HEK293 (cell line): ENCODE data around the gene NSG1.

Source experiments
- CTCF ChIP-seq: fragments of 450-650 bp; formaldehyde crosslinking; IDR thresholded peaks from 2 replicates; pipeline ENCODE4 v1.5.1; 2016; ENCODE audit warnings: missing biosample characterization, missing genetic modification characterization
- PRDM10 ChIP-seq: fragments of 450-650 bp; formaldehyde crosslinking; IDR thresholded peaks from 2 replicates; pipeline ENCODE4 v1.5.1; 2016; ENCODE audit warnings: missing biosample characterization, missing genetic modification characterization
- REPIN1 ChIP-seq: fragments of 450-650 bp; formaldehyde crosslinking; IDR thresholded peaks from 2 replicates; pipeline ENCODE4 v1.5.1; 2017; ENCODE audit warnings: missing biosample characterization, missing genetic modification characterization, low read depth
- ZNF114 ChIP-seq: fragments of 450-650 bp; formaldehyde crosslinking; IDR thresholded peaks from 2 replicates; pipeline ENCODE4 v1.5.0; 2017; ENCODE audit warnings: missing biosample characterization, missing genetic modification characterization
- ZNF184 ChIP-seq: fragments of 450-650 bp; IDR thresholded peaks from 2 replicates; pipeline ENCODE4 v1.5.1; 2018; ENCODE audit warnings: missing biosample characterization, mild to moderate bottlenecking, missing genetic modification characterization
- ZNF24 ChIP-seq: fragments of 450-650 bp; formaldehyde crosslinking; IDR thresholded peaks from 2 replicates; pipeline ENCODE4 v1.5.1; 2016; ENCODE audit warnings: missing biosample characterization, missing genetic modification characterization
- ZNF280C ChIP-seq: fragments of 450-650 bp; formaldehyde crosslinking; IDR thresholded peaks from 2 replicates; pipeline ENCODE4 v1.5.1; 2016; ENCODE audit warnings: missing biosample characterization, missing genetic modification characterization
- ZNF404 ChIP-seq: fragments of 450-650 bp; formaldehyde crosslinking; IDR thresholded peaks from 2 replicates; pipeline ENCODE4 v1.5.1; 2017; ENCODE audit warnings: missing biosample characterization, missing genetic modification characterization
- TF ChIP-seq, protein P1 (sequence below): fragments of 450-650 bp; formaldehyde crosslinking; IDR thresholded peaks from 2 replicates; pipeline ENCODE4 v1.5.1; 2016; ENCODE audit warnings: missing biosample characterization, missing genetic modification characterization
- TF ChIP-seq, protein P2 (sequence below): fragments of 450-650 bp; formaldehyde crosslinking; IDR thresholded peaks from 2 replicates; pipeline ENCODE4 v1.5.1; 2016; ENCODE audit warnings: missing biosample characterization, missing genetic modification characterization, borderline replicate concordance

- TF ChIP-seq REPIN1 (tag by site-specific recombination) (no peak), CTCF (tag by site-specific recombination) (no peak), ZNF404 (tag by site-specific recombination) (no peak), ZNF114 (tag by site-specific recombination) (no peak), PRDM10 (tag by site-specific recombination) (no peak), ZNF184 (no peak), ZNF24 (tag by site-specific recombination) (no peak), ZNF280C (tag by site-specific recombination) (no peak)
- TF ChIP-seq, protein P1, sequence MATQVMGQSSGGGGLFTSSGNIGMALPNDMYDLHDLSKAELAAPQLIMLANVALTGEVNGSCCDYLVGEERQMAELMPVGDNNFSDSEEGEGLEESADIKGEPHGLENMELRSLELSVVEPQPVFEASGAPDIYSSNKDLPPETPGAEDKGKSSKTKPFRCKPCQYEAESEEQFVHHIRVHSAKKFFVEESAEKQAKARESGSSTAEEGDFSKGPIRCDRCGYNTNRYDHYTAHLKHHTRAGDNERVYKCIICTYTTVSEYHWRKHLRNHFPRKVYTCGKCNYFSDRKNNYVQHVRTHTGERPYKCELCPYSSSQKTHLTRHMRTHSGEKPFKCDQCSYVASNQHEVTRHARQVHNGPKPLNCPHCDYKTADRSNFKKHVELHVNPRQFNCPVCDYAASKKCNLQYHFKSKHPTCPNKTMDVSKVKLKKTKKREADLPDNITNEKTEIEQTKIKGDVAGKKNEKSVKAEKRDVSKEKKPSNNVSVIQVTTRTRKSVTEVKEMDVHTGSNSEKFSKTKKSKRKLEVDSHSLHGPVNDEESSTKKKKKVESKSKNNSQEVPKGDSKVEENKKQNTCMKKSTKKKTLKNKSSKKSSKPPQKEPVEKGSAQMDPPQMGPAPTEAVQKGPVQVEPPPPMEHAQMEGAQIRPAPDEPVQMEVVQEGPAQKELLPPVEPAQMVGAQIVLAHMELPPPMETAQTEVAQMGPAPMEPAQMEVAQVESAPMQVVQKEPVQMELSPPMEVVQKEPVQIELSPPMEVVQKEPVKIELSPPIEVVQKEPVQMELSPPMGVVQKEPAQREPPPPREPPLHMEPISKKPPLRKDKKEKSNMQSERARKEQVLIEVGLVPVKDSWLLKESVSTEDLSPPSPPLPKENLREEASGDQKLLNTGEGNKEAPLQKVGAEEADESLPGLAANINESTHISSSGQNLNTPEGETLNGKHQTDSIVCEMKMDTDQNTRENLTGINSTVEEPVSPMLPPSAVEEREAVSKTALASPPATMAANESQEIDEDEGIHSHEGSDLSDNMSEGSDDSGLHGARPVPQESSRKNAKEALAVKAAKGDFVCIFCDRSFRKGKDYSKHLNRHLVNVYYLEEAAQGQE: no peak
- TF ChIP-seq, protein P2, sequence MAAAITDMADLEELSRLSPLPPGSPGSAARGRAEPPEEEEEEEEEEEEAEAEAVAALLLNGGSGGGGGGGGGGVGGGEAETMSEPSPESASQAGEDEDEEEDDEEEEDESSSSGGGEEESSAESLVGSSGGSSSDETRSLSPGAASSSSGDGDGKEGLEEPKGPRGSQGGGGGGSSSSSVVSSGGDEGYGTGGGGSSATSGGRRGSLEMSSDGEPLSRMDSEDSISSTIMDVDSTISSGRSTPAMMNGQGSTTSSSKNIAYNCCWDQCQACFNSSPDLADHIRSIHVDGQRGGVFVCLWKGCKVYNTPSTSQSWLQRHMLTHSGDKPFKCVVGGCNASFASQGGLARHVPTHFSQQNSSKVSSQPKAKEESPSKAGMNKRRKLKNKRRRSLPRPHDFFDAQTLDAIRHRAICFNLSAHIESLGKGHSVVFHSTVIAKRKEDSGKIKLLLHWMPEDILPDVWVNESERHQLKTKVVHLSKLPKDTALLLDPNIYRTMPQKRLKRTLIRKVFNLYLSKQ (tag by site-specific recombination): no peak
These were observed 71.1 kb downstream of the NSG1 start for GRCh38 chr4:4457803-4458553.
